ENCODE data around the gene NSF. TPM values are rescaled to one million over a fixed set of nuclear protein-coding genes. Genes with fewer than 3 reads are reported as not detected.
A peak's percentile ranks its signal among the peaks of the same experiment; 100 is the strongest.

Gene NSF
- total and polyA plus RNA-seq, 2 donors (not counting 1 experiment from before 2014, with no cell fraction given), result 65.5 to 66.7 TPM

- no peak overlapping the region for H3K4me3 ChIP-seq (replicated peaks in 1 of 4; ENCODE audit: control extremely low read depth in 1 of 4, insufficient read depth in 1 of 4, low read depth in 3 of 4, low read length in 4 of 4)
- no peaks in the 10 kb centered on the region for H3K36me3 ChIP-seq (ENCODE audit: control insufficient read depth, insufficient read depth, low read length)
- no peak overlapping the region for H2AFZ ChIP-seq (ENCODE audit: low read length)
- no peaks in the 10 kb centered on the region for H3K9me3 ChIP-seq (ENCODE audit: control insufficient read depth, insufficient read depth, low read depth, low read length)
- no peak for DNase-seq (ENCODE audit: low read depth in 2 of 2)
- no peaks in the 10 kb centered on the region for H3K79me2 ChIP-seq (ENCODE audit: control insufficient read depth, insufficient read depth, low read length)
- H3K27me3 ChIP-seq (ENCODE audit: control insufficient read depth, insufficient read depth, low read length), result no peaks in the 10 kb centered on the region
- H3K4me1 ChIP-seq (ENCODE audit: control insufficient read depth, extremely low read depth, insufficient read depth, low read length), result no peaks in the 10 kb centered on the region
- no peak overlapping the region for H3K4me2 ChIP-seq (ENCODE audit: extremely low read depth, insufficient read depth, low read length)
- no peak overlapping the region for H3K27ac ChIP-seq (ENCODE audit: insufficient read depth, low read length)
- TF ChIP-seq CTCF (conservative IDR thresholded peaks at IDR 0.05 in 1 of 2, IDR thresholded peaks at IDR 0.05 in 1 of 2; ENCODE audit: low read depth in 1 of 2, low read length in 2 of 2) (no peak), EZH2 (IDR thresholded peaks at IDR 0.05; ENCODE audit: low read length, missing control alignments) (no peak)
- H4K20me1 ChIP-seq (ENCODE audit: control insufficient read depth, extremely low read depth, insufficient read depth, low read length), result no peaks in the 10 kb centered on the region
- no peak overlapping the region for H3K9ac ChIP-seq (ENCODE audit: insufficient read depth, low read length)
Observed at GRCh38 chr17:46780003-46780373, 189.5 kb downstream of the NSF start.

- no peaks in the 10 kb centered on the region for H3K79me2 ChIP-seq (ENCODE audit: control insufficient read depth, insufficient read depth, low read length)
- no peaks in the 10 kb centered on the region for H3K4me1 ChIP-seq (ENCODE audit: control insufficient read depth, extremely low read depth, insufficient read depth, low read length)
- no peaks in the 10 kb centered on the region for H3K36me3 ChIP-seq (ENCODE audit: control insufficient read depth, insufficient read depth, low read length)
- no peak overlapping the region for H3K4me2 ChIP-seq (ENCODE audit: extremely low read depth, insufficient read depth, low read length)
- no peak for DNase-seq (ENCODE audit: low read depth in 2 of 2)
- no peak overlapping the region for H3K4me3 ChIP-seq (replicated peaks in 1 of 4; ENCODE audit: control extremely low read depth in 1 of 4, insufficient read depth in 1 of 4, low read depth in 3 of 4, low read length in 4 of 4)
- H3K9me3 ChIP-seq (ENCODE audit: control insufficient read depth, insufficient read depth, low read depth, low read length), result no peaks in the 10 kb centered on the region
- H3K9ac ChIP-seq (ENCODE audit: insufficient read depth, low read length), result no peak overlapping the region
- H4K20me1 ChIP-seq (ENCODE audit: control insufficient read depth, extremely low read depth, insufficient read depth, low read length), result no peaks in the 10 kb centered on the region
- no peak overlapping the region for H2AFZ ChIP-seq (ENCODE audit: low read length)
- no peak overlapping the region for H3K27ac ChIP-seq (ENCODE audit: insufficient read depth, low read length)
- H3K27me3 ChIP-seq (ENCODE audit: control insufficient read depth, insufficient read depth, low read length), result no peaks in the 10 kb centered on the region
- TF ChIP-seq EZH2 (IDR thresholded peaks at IDR 0.05; ENCODE audit: low read length, missing control alignments), result no peak
- peak; percentile 25 to 47 for TF ChIP-seq CTCF (conservative IDR thresholded peaks at IDR 0.05 in 1 of 2, IDR thresholded peaks at IDR 0.05 in 1 of 2; ENCODE audit: low read depth in 1 of 2, low read length in 2 of 2)
Observed at GRCh38 chr17:46782250-46782953, 191.9 kb downstream of the NSF start.

GRCh38 chr17:46783031-46783593 is 192.6 kb downstream of the NSF start:
- no peaks in the 10 kb centered on the region for H4K20me1 ChIP-seq (ENCODE audit: control insufficient read depth, extremely low read depth, insufficient read depth, low read length)
- no peaks in the 10 kb centered on the region for H3K9me3 ChIP-seq (ENCODE audit: control insufficient read depth, insufficient read depth, low read depth, low read length)
- H3K27ac ChIP-seq (ENCODE audit: insufficient read depth, low read length), result no peak overlapping the region
- no peak for DNase-seq (ENCODE audit: low read depth in 2 of 2)
- no peak overlapping the region for H3K9ac ChIP-seq (ENCODE audit: insufficient read depth, low read length)
- TF ChIP-seq CTCF (conservative IDR thresholded peaks at IDR 0.05 in 1 of 2, IDR thresholded peaks at IDR 0.05 in 1 of 2; ENCODE audit: low read depth in 1 of 2, low read length in 2 of 2), result no peak
- TF ChIP-seq EZH2 (IDR thresholded peaks at IDR 0.05; ENCODE audit: low read length, missing control alignments), result no peak
- no peak overlapping the region for H3K4me2 ChIP-seq (ENCODE audit: extremely low read depth, insufficient read depth, low read length)
- H2AFZ ChIP-seq (ENCODE audit: low read length), result no peak overlapping the region
- H3K4me1 ChIP-seq (ENCODE audit: control insufficient read depth, extremely low read depth, insufficient read depth, low read length), result no peaks in the 10 kb centered on the region
- H3K36me3 ChIP-seq (ENCODE audit: control insufficient read depth, insufficient read depth, low read length), result no peaks in the 10 kb centered on the region
- H3K4me3 ChIP-seq (replicated peaks in 1 of 4; ENCODE audit: control extremely low read depth in 1 of 4, insufficient read depth in 1 of 4, low read depth in 3 of 4, low read length in 4 of 4), result no peak overlapping the region
- no peaks in the 10 kb centered on the region for H3K79me2 ChIP-seq (ENCODE audit: control insufficient read depth, insufficient read depth, low read length)
- H3K27me3 ChIP-seq (ENCODE audit: control insufficient read depth, insufficient read depth, low read length), result no peaks in the 10 kb centered on the region
